HG02884 (cell line): ENCODE results near the gene LGR4.
"Not testable (repeated sequence)": the region's sequence is repeated elsewhere in the genome, so short reads cannot be mapped to it uniquely, and the experiment has no call there.

ENCODE experiments used
- ATAC-seq: cut with Tn5 transposase; IDR thresholded peaks from one replicate; pipeline ENCODE4 v1.9.1; 2021; ENCODE audit warnings: mild to moderate bottlenecking, moderate library complexity; ENCODE audit not compliant: unreplicated experiment

The LGR4 gene

GRCh38 chr11:27460158-27460978 is 12.2 kb downstream of the LGR4 start:
- ATAC-seq, result no peak

GRCh38 chr11:27459191-27459590 is 13.4 kb downstream of the LGR4 start:
- no peak for ATAC-seq

GRCh38 chr11:27458182-27458581 is 14.4 kb downstream of the LGR4 start:
- ATAC-seq, result no peak

- no peak for ATAC-seq
These were observed 15.7 kb downstream of the LGR4 start for GRCh38 chr11:27456795-27457329.

GRCh38 chr11:27456140-27456794 is 16.3 kb downstream of the LGR4 start:
- no peak for ATAC-seq

- ATAC-seq, result no peak
These were observed 16.9 kb downstream of the LGR4 start for GRCh38 chr11:27455667-27456066.

GRCh38 chr11:27453701-27454100 is 18.9 kb downstream of the LGR4 start:
- ATAC-seq, result no peak

- ATAC-seq, result no peak
These were observed 20.4 kb downstream of the LGR4 start for GRCh38 chr11:27452147-27452546.

- ATAC-seq, result no peak
These were observed 21.2 kb downstream of the LGR4 start for GRCh38 chr11:27451244-27451965.

GRCh38 chr11:27448184-27448540 is 24.4 kb downstream of the LGR4 start:
- ATAC-seq, result not testable (repeated sequence)

- no peak for ATAC-seq
These were observed 25.1 kb downstream of the LGR4 start for GRCh38 chr11:27447288-27448183.

- no peak for ATAC-seq
These were observed 27.0 kb downstream of the LGR4 start for GRCh38 chr11:27445625-27446024.

GRCh38 chr11:27444801-27445215 is 27.8 kb downstream of the LGR4 start:
- no peak for ATAC-seq

- no peak for ATAC-seq
These were observed 28.7 kb downstream of the LGR4 start for GRCh38 chr11:27443746-27444507.

GRCh38 chr11:27443227-27443626 is 29.4 kb downstream of the LGR4 start:
- no peak for ATAC-seq

GRCh38 chr11:27440090-27440489 is 32.5 kb downstream of the LGR4 start:
- no peak for ATAC-seq

GRCh38 chr11:27438595-27438981 is 34.0 kb downstream of the LGR4 start:
- no peak for ATAC-seq

GRCh38 chr11:27437829-27438594 is 34.6 kb downstream of the LGR4 start:
- ATAC-seq, result no peak

- ATAC-seq, result no peak
These were observed 35.7 kb downstream of the LGR4 start for GRCh38 chr11:27436916-27437315.
